ENCODE data around the gene DUS3L. TPM values are rescaled to one million over a fixed set of nuclear protein-coding genes. Genes with fewer than 3 reads are reported as not detected.

DUS3L gene
- total and polyA plus RNA-seq, 2 of the 8 experiments (the other 6 are each of a cell fraction or from before 2014, with no cell fraction given): 37.6 to 39.1 TPM

DNA sequence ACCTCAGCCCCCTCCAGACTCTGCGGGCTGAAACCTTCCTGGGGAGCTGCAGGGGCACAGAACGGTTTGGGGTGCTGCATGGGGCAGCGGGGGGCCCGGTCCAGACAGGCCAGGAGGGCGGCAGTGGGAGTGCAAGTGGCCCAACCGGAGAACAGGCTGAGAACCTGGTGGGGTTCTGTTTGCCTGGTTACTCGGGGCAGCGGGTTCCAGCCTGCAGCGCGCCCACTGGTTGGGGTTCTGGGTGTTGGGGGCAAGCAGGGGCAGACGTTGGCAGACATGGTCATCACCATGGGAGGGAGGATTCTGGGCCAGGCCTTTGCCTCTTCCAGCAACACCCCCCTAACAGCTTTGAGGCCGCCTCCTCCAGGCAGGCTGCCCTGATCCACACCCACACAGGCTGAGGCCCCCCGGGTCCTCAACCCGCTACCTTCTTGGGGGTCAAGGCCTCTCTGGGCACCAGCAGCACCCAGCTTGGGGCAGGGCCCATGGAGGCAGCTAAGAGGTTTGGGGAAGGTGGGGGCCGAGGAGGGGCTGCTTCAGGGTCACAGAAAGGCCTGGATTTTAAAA is 6.3 kb downstream of the DUS3L start, which contains the start of gene PRR22 (continued):
- TF ChIP-seq CHD7 (IDR thresholded peaks at IDR 0.05; ENCODE audit: insufficient replicate concordance, low read length) (no peak), SAP30 (IDR thresholded peaks at IDR 0.05; ENCODE audit: insufficient read depth, insufficient replicate concordance, low read length) (no peak), POLR2A (IDR thresholded peaks at IDR 0.05; ENCODE audit: control extremely low read depth in 1 of 2, low read depth in 2 of 2, low read length in 2 of 2) (no peak), HDAC2 (IDR thresholded peaks at IDR 0.05; ENCODE audit: borderline replicate concordance in 1 of 2, low read depth in 2 of 2, low read length in 2 of 2) (no peak), MAX (IDR thresholded peaks at IDR 0.05) (no peak), TAF7 (optimal IDR thresholded peaks at IDR 0.05; ENCODE audit: borderline replicate concordance, low read depth, low read length) (no peak), NRF1 (IDR thresholded peaks at IDR 0.05; ENCODE audit: low read depth, low read length) (no peak), JUN (IDR thresholded peaks at IDR 0.05; ENCODE audit: low read depth, low read length) (no peak), SIRT6 (IDR thresholded peaks at IDR 0.05; ENCODE audit: low read length) (no peak), CTBP2 (IDR thresholded peaks at IDR 0.05; ENCODE audit: borderline replicate concordance, insufficient read depth, insufficient read length, low read length) (no peak), ASH2L (IDR thresholded peaks at IDR 0.05; ENCODE audit: low read length) (no peak)
